Mucosa of descending colon (tissue), 3 donors: Measurements from ENCODE around the gene RNF115. TPM values are rescaled to one million over a fixed set of nuclear protein-coding genes. Genes with fewer than 3 reads are reported as not detected.

Experiments used
- ATAC-seq: fragments of 200-7000 bp; cut with Tn5 transposase; one replicate; pipeline ENCODE4 v1.9.1; 2020; ENCODE audit warnings: mild to moderate bottlenecking, moderate library complexity
- DNase-seq, 3 donors: peaks; one replicate each; pipeline ENCODE4 v3.0.0-alpha.2; 2020
- H3K36me3 ChIP-seq: fragments of 200-600 bp; one replicate; pipeline ENCODE4 v1.8.0; 2021; ENCODE audit warnings: low read depth, mild to moderate bottlenecking
- H3K4me1 ChIP-seq: fragments of 200-600 bp; one replicate; pipeline ENCODE4 v1.8.0; 2021; ENCODE audit warnings: low read depth, mild to moderate bottlenecking
- H3K4me3 ChIP-seq: fragments of 200-600 bp; one replicate; pipeline ENCODE4 v1.8.0; 2021; ENCODE audit warnings: mild to moderate bottlenecking
- H3K9me3 ChIP-seq: fragments of 200-600 bp; one replicate; pipeline ENCODE4 v1.8.0; 2021; ENCODE audit warnings: mild to moderate bottlenecking
- CTCF ChIP-seq: fragments of 200-600 bp; IDR thresholded peaks from one replicate; pipeline ENCODE4 v1.8.0; 2022; ENCODE audit warnings: antibody characterized with exemption, mild to moderate bottlenecking
- intact Hi-C, 2 donors: fragments of 100-400 bp; cut with DNase I in 1 of 2; cut with micrococcal nuclease in 1 of 2; formaldehyde crosslinking; loops; one replicate each; pipeline versions ENCODE4 v1.11.0 to v1.11.1; 2022; cut with DNase I, micrococcal nuclease
- total RNA-seq, 3 donors: library from RNA; stranded (reverse); fragmentation: NEBNext Ultra II Directional in 2 of 3; extraction: Animal tissue kit (Norgen Biotek cat#: 25700) in 2 of 3; gene quantifications; one replicate each; pipeline versions ENCODE4 v1.2.1 to v1.2.4, GENCODE V29; 2021 to 2023
- donor health status: DM: no; HTN: no; CAD: no; lungs with moderate emphysema.
- donor health status: DM: no; HTN: no; CAD: no.
- donor health status: DM: no; HTN: yes; CAD: no.

RNF115 gene
- total RNA-seq, 3 donors from 2014 or later: 8.3 to 13.6 (median 8.8) TPM

GRCh38 chr1:145751491-145752037 is 72.3 kb downstream of the RNF115 start:
- H3K4me3 ChIP-seq: no peak overlapping the region
- H3K4me1 ChIP-seq: no peaks in the 10 kb centered on the region
- no peak for TF ChIP-seq CTCF
- ATAC-seq: no peak
- DNase-seq: no peak
- no peaks in the 10 kb centered on the region for H3K9me3 ChIP-seq
- no peaks in the 10 kb centered on the region for H3K36me3 ChIP-seq
- intact Hi-C loops: no loop called here

GRCh38 chr1:145750426-145750825 is 73.5 kb downstream of the RNF115 start:
- no peak for TF ChIP-seq CTCF
- H3K4me1 ChIP-seq: no peaks in the 10 kb centered on the region
- H3K36me3 ChIP-seq: no peaks in the 10 kb centered on the region
- ATAC-seq: no peak
- intact Hi-C loops: no loop called here
- H3K4me3 ChIP-seq: no peak overlapping the region
- no peak for DNase-seq
- H3K9me3 ChIP-seq: no peaks in the 10 kb centered on the region

GRCh38 chr1:145747398-145748247 is 76.3 kb downstream of the RNF115 start:
- H3K4me1 ChIP-seq: no peaks in the 10 kb centered on the region
- H3K36me3 ChIP-seq: no peaks in the 10 kb centered on the region
- intact Hi-C loops: no loop called here
- no peaks in the 10 kb centered on the region for H3K9me3 ChIP-seq
- DNase-seq (no peak), ATAC-seq (no peak)
- H3K4me3 ChIP-seq: no peak overlapping the region
- no peak for TF ChIP-seq CTCF

- ATAC-seq (peak; percentile 73), DNase-seq (no peak)
- no peak for TF ChIP-seq CTCF
- Histone ChIP-seq H3K9me3 (no peaks in the 10 kb centered on the region), H3K4me3 (no peak overlapping the region), H3K4me1 (no peaks in the 10 kb centered on the region), H3K36me3 (no peaks in the 10 kb centered on the region)
- intact Hi-C loops: no loop called here
Observed at GRCh38 chr1:145740269-145740668, 83.6 kb downstream of the RNF115 start.

- Histone ChIP-seq H3K4me3 (no peak overlapping the region), H3K4me1 (no peaks in the 10 kb centered on the region), H3K9me3 (no peaks in the 10 kb centered on the region), H3K36me3 (no peaks in the 10 kb centered on the region)
- DNase-seq: no peak
- intact Hi-C loops: no loop called here
- ATAC-seq: no peak
- TF ChIP-seq CTCF: no peak
Observed at GRCh38 chr1:145736191-145736590, 87.7 kb downstream of the RNF115 start.
